ENCODE data around the gene NRCAM.

GRCh38 chr7:108170251-108170650 lies 286.0 kb downstream of the NRCAM start:
- TF ChIP-seq POLR2A (IDR thresholded peaks at IDR 0.05; ENCODE audit: low read length) (no peak), GATA1 (IDR thresholded peaks at IDR 0.05; ENCODE audit: low read depth, low read length) (no peak)
